Measurements from ENCODE around the gene MGAT5B.

DNA sequence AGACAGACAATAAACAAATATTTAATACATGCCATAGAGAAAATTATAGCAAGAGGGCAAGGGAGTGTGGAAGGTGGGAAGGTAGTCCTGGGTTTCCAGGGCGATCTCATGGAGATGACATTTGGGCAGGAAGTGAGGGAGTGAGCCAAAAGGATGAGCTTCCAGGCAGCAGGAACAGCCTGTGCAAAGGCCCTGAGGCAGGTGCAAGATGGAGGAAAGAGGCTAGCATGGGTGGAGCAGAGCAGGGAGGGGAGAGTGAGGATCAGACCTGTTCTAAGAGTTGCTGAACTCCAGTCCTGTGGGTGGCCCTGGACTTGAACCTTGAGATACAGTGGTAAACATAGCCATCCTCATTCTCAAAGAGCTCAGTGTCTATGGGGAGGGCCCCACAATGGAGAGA lies 94.7 kb downstream of the MGAT5B start:
- no peak for TF ChIP-seq CTCF (IDR thresholded peaks at IDR 0.05)
- TF ChIP-seq POLR2A (IDR thresholded peaks at IDR 0.05), result no peak

All from prostate gland (tissue), 2 donors.